Osteoblast (primary cell): Measurements from ENCODE around the gene MACO1. TPM values are rescaled to one million over a fixed set of nuclear protein-coding genes. Genes with fewer than 3 reads are reported as not detected.
A peak's percentile ranks its signal among the peaks of the same experiment; 100 is the strongest.

ENCODE experiments used
- DNase-seq: peaks from one replicate; pipeline ENCODE4 v3.0.0; 2011; ENCODE audit warnings: low spot score, mixed read lengths; ENCODE audit not compliant: insufficient read length; ENCODE audit errors: missing footprints
- H2AFZ ChIP-seq: 2 replicates; pipeline ENCODE4 v1.6.0; 2011; ENCODE audit warnings: mild to moderate bottlenecking, low read length
- H3K27ac ChIP-seq: 2 replicates; pipeline ENCODE4 v1.5.1; 2011; ENCODE audit warnings: mild to moderate bottlenecking, low read depth, low read length, moderate library complexity
- H3K27me3 ChIP-seq: 2 replicates; pipeline ENCODE4 v1.6.0; 2012; ENCODE audit warnings: mild to moderate bottlenecking, control low read depth, inconsistent platforms, low read length, moderate library complexity; ENCODE audit not compliant: insufficient read depth
- H3K36me3 ChIP-seq: 2 replicates; pipeline ENCODE4 v1.5.1; 2011; ENCODE audit warnings: mild to moderate bottlenecking, low read length, control low read depth, moderate library complexity; ENCODE audit not compliant: insufficient read depth
- H3K4me1 ChIP-seq: 2 replicates; pipeline ENCODE4 v1.5.1; 2011; ENCODE audit warnings: mild to moderate bottlenecking, low read length, control low read depth, moderate library complexity; ENCODE audit not compliant: insufficient read depth
- H3K4me2 ChIP-seq: 2 replicates; pipeline ENCODE4 v1.6.0; 2011; ENCODE audit warnings: mild to moderate bottlenecking, low read length; ENCODE audit not compliant: insufficient read depth
- H3K4me3 ChIP-seq: fragments of 200-600 bp; sonication (generic); 3 replicates; pipeline ENCODE4 v1.5.1; 2012; ENCODE audit warnings: mild to moderate bottlenecking, low read length, inconsistent platforms; ENCODE audit not compliant: insufficient read depth
- H3K79me2 ChIP-seq: 2 replicates; pipeline ENCODE4 v1.6.0; 2012; ENCODE audit warnings: mild to moderate bottlenecking, low read length, control low read depth, inconsistent platforms; ENCODE audit not compliant: insufficient read depth
- H3K9me3 ChIP-seq: 2 replicates; pipeline ENCODE4 v1.5.1; 2011; ENCODE audit warnings: low read depth, low read length, control low read depth
- H4K20me1 ChIP-seq: 2 replicates; pipeline ENCODE4 v1.6.0; 2012; ENCODE audit warnings: mild to moderate bottlenecking, low read length, control low read depth; ENCODE audit not compliant: insufficient read depth
- CTCF ChIP-seq: IDR thresholded peaks from 2 replicates; pipeline ENCODE4 v1.5.1; 2011; ENCODE audit warnings: mild to moderate bottlenecking, low read depth, low read length, moderate library complexity; ENCODE audit errors: extremely low read depth
- total RNA-seq: library from RNA; depleted of rRNA; stranded (reverse); fragments of >200 nt; gene quantifications from 2 replicates; pipeline ENCODE4 v1.2.3, GENCODE V29; 2012

MACO1 gene
- total RNA-seq, 1 donor: 35.5 TPM

GRCh38 chr1:25528881-25529517 is 98.3 kb downstream of the MACO1 start:
- Histone ChIP-seq H3K9me3 (no peaks in the 10 kb centered on the region), H3K27ac (no peak overlapping the region), H2AFZ (no peak overlapping the region), H3K4me3 (no peak overlapping the region), H3K4me1 (peaks cover 3% of the 10 kb centered on the region), H3K4me2 (no peak overlapping the region), H3K79me2 (no peaks in the 10 kb centered on the region), H3K36me3 (no peaks in the 10 kb centered on the region), H4K20me1 (no peaks in the 10 kb centered on the region), H3K27me3 (peaks cover 14% of the 10 kb centered on the region)
- TF ChIP-seq CTCF: no peak
- peak; percentile 58 for DNase-seq

GRCh38 chr1:25529518-25530185 is 99.0 kb downstream of the MACO1 start:
- H2AFZ ChIP-seq: no peak overlapping the region
- peaks cover 9% of the 10 kb centered on the region for H3K27me3 ChIP-seq
- TF ChIP-seq CTCF: no peak
- H3K27ac ChIP-seq: no peak overlapping the region
- peak; percentile 62 for DNase-seq
- no peak overlapping the region for H3K4me3 ChIP-seq
- H3K4me2 ChIP-seq: no peak overlapping the region
- H3K79me2 ChIP-seq: no peaks in the 10 kb centered on the region
- H3K4me1 ChIP-seq: peaks cover 3% of the 10 kb centered on the region
- H3K36me3 ChIP-seq: no peaks in the 10 kb centered on the region
- no peaks in the 10 kb centered on the region for H3K9me3 ChIP-seq
- no peaks in the 10 kb centered on the region for H4K20me1 ChIP-seq

GRCh38 chr1:25530186-25531081 is 99.7 kb downstream of the MACO1 start:
- H3K4me3 ChIP-seq: no peak overlapping the region
- peaks cover 3% of the 10 kb centered on the region for H3K4me1 ChIP-seq
- H3K79me2 ChIP-seq: no peaks in the 10 kb centered on the region
- H3K4me2 ChIP-seq: no peak overlapping the region
- DNase-seq: peak; percentile 63
- H4K20me1 ChIP-seq: no peaks in the 10 kb centered on the region
- H3K27me3 ChIP-seq: peaks cover 4% of the 10 kb centered on the region
- no peaks in the 10 kb centered on the region for H3K9me3 ChIP-seq
- TF ChIP-seq CTCF: no peak
- H3K36me3 ChIP-seq: no peaks in the 10 kb centered on the region
- H2AFZ ChIP-seq: no peak overlapping the region
- H3K27ac ChIP-seq: no peak overlapping the region

GRCh38 chr1:25531082-25531461 is 100.4 kb downstream of the MACO1 start:
- no peaks in the 10 kb centered on the region for H3K79me2 ChIP-seq
- H3K9me3 ChIP-seq: no peaks in the 10 kb centered on the region
- H4K20me1 ChIP-seq: no peaks in the 10 kb centered on the region
- TF ChIP-seq CTCF: no peak
- no peak overlapping the region for H3K4me2 ChIP-seq
- H3K27me3 ChIP-seq: peaks cover 5% of the 10 kb centered on the region
- no peak overlapping the region for H2AFZ ChIP-seq
- no peaks in the 10 kb centered on the region for H3K36me3 ChIP-seq
- H3K27ac ChIP-seq: no peak overlapping the region
- peaks cover 3% of the 10 kb centered on the region for H3K4me1 ChIP-seq
- DNase-seq: peak; percentile 71
- no peak overlapping the region for H3K4me3 ChIP-seq
